Liver (tissue), 3 donors: ENCODE measurements around the gene SPEG.

ENCODE experiments used
- FOXA1 ChIP-seq: IDR thresholded peaks from 2 replicates; pipeline ENCODE4 v1.6.1; 2016; ENCODE audit warnings: antibody characterized with exemption
- RAD21 ChIP-seq, 2 donors: IDR thresholded peaks; 2 replicates each; pipeline ENCODE4 v1.6.1; 2016; ENCODE audit warnings: antibody characterized with exemption in 2 of 2, mild to moderate bottlenecking in 2 of 2
- YY1 ChIP-seq: IDR thresholded peaks from 2 replicates; pipeline ENCODE4 v1.6.1; 2016; ENCODE audit warnings: antibody characterized with exemption, mild to moderate bottlenecking
- TF ChIP-seq, protein P1 (sequence below): fragments of 150-350 bp; IDR thresholded peaks from 2 replicates; pipeline ENCODE4 v1.5.1; 2017; ENCODE audit warnings: improper control_type of control experiment, low read depth, low read length; ENCODE audit not compliant: missing input control
- TF ChIP-seq, protein P2 (sequence below): IDR thresholded peaks from 2 replicates; pipeline ENCODE4 v1.6.1; 2016; ENCODE audit warnings: antibody characterized with exemption
- donor health status: healthy.
- donor health status: healthy.

DNA sequence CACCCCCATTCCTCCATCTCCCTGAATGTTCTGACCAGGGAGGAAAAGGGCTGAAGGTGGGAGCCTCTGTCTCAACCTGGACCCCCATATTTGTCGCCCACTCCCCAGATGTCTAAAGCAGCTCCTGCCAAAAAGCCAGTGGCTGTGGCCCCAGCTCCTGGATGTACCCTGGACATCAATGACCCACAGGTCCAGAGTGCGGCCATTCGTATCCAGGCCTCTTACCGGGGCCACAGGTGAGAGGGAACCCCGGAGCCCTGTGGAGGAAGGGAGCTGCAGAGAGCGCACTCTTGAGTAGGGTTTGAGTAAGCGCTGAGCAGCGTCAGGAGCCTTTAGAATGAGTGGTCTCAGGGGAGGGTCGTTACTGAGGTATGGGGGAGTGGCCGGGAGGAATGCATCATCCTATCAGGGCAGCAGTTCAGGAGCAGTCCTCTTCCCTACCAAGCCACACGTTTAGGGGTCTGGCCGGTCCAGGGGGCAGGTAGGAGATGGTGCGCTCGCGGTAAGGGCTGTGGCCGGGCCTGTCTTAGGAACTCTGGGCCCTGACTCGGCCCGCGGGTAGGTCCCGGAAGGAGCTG, 61.7 kb downstream of the SPEG start:
- TF ChIP-seq FOXA1 (no peak), RAD21 (IDR thresholded peaks at IDR 0.05) (no peak), YY1 (no peak)
- TF ChIP-seq, protein P1, sequence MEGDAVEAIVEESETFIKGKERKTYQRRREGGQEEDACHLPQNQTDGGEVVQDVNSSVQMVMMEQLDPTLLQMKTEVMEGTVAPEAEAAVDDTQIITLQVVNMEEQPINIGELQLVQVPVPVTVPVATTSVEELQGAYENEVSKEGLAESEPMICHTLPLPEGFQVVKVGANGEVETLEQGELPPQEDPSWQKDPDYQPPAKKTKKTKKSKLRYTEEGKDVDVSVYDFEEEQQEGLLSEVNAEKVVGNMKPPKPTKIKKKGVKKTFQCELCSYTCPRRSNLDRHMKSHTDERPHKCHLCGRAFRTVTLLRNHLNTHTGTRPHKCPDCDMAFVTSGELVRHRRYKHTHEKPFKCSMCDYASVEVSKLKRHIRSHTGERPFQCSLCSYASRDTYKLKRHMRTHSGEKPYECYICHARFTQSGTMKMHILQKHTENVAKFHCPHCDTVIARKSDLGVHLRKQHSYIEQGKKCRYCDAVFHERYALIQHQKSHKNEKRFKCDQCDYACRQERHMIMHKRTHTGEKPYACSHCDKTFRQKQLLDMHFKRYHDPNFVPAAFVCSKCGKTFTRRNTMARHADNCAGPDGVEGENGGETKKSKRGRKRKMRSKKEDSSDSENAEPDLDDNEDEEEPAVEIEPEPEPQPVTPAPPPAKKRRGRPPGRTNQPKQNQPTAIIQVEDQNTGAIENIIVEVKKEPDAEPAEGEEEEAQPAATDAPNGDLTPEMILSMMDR: no peak
- TF ChIP-seq, protein P2, sequence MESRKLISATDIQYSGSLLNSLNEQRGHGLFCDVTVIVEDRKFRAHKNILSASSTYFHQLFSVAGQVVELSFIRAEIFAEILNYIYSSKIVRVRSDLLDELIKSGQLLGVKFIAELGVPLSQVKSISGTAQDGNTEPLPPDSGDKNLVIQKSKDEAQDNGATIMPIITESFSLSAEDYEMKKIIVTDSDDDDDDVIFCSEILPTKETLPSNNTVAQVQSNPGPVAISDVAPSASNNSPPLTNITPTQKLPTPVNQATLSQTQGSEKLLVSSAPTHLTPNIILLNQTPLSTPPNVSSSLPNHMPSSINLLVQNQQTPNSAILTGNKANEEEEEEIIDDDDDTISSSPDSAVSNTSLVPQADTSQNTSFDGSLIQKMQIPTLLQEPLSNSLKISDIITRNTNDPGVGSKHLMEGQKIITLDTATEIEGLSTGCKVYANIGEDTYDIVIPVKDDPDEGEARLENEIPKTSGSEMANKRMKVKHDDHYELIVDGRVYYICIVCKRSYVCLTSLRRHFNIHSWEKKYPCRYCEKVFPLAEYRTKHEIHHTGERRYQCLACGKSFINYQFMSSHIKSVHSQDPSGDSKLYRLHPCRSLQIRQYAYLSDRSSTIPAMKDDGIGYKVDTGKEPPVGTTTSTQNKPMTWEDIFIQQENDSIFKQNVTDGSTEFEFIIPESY: no peak
